Right cardiac atrium (tissue), 5 donors: ENCODE data around the gene SLF2. TPM values are rescaled to one million over a fixed set of nuclear protein-coding genes. Genes with fewer than 3 reads are reported as not detected.
"Not testable (repeated sequence)": the region's sequence is repeated elsewhere in the genome, so short reads cannot be mapped to it uniquely, and the experiment has no call there.

ENCODE experiments used
- ATAC-seq, 2 donors: fragments of 200-7000 bp; cut with Tn5 transposase; one replicate each; pipeline versions ENCODE4 v1.8.0 to v1.9.1; 2020; ENCODE audit warnings: moderate library complexity in 2 of 2, mild to moderate bottlenecking in 1 of 2
- DNase-seq, 3 donors: peaks; one replicate each; pipeline ENCODE4 v3.0.0-alpha.2; 2020
- H3K27ac ChIP-seq: one replicate; pipeline ENCODE4 v1.5.1; 2013; ENCODE audit warnings: mild to moderate bottlenecking, low read length, control low read depth, moderate library complexity
- H3K27me3 ChIP-seq: one replicate; pipeline ENCODE4 v1.6.1; 2013; ENCODE audit not compliant: control insufficient read depth, insufficient read depth
- H3K4me1 ChIP-seq: one replicate; pipeline ENCODE4 v1.6.1; 2013; ENCODE audit warnings: low read length; ENCODE audit not compliant: control insufficient read depth, insufficient read depth
- H3K4me3 ChIP-seq: one replicate; pipeline ENCODE4 v1.5.1; 2013; ENCODE audit warnings: low read length, control low read depth
- H3K9me3 ChIP-seq: one replicate; pipeline ENCODE4 v1.6.1; 2013; ENCODE audit warnings: low read length; ENCODE audit not compliant: control insufficient read depth
- WGBS: extraction: QIAGEN DNeasy Blood & Tissue Kit; methylation state at CpG from one replicate; pipeline ENCODE4 v1.1.7; 2013; 5-methylcytosine and 5-hydroxymethylcytosine counted together
- intact Hi-C, 4 donors: fragments of 100-400 bp; cut with DNase I; formaldehyde crosslinking; loops; one replicate each; pipeline versions ENCODE4 v1.11.0 to v1.14.0; 2022 to 2023
- polyA plus RNA-seq: library from polyadenylated mRNA; stranded (reverse); fragments of 200-250 nt; gene quantifications from one replicate; pipeline ENCODE4 v1.2.3, GENCODE V29; 2013
- total RNA-seq, 4 donors: library from RNA; stranded (reverse); fragmentation: NEBNext Ultra II Directional; extraction: Animal tissue kit (Norgen Biotek cat#: 25700); gene quantifications; one replicate each; pipeline ENCODE4 v1.2.1, GENCODE V29; 2021
- donor health status: healthy with polysubstance abuse.
- donor health status: DM: no; HTN: yes; CAD: no.
- donor health status: DM: no; HTN: no; CAD: no.
- donor health status: DM: no; HTN: yes; CAD: no; lungs with severe emphysema.
- donor health status: DM: yes; HTN: yes; CAD: no.

The SLF2 gene
- total and polyA plus RNA-seq, 5 donors, result 7.4 to 22.6 (median 19.1) TPM

DNA sequence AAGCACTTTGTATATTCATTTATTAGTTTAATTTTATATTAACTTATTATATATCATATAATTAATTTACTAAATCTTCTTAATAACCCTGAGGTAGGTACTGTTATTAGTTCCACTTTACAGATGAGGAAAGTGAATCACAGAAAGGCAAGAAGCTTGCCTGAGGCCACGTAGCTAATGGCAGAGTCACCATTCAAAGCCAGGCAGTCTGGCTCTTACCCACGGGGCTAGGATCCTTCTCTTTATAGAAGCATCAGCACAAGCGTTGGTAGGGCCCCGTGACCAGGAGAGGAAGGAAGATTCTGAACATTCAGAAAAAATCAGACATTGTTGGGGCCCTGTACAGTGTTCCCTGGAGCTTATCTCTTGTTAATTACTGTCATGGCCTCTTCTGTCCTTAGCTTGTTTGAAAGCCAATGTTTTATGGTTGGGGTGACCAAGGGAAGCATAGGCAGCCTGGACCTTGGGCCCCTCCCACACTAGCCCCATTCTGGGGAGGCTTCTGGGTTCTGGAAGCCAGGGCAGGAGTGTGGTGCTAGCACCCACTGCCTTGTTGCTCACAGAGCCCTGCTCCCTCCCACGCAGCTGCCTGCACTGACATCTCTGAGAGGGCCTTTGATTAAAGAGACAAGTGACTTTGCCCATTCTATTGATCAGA, 31.1 kb upstream of the SLF2 start:
- Histone ChIP-seq H3K4me1 (no peaks in the 10 kb centered on the region), H3K4me3 (no peak overlapping the region), H3K9me3 (no peaks in the 10 kb centered on the region), H3K27ac (no peak overlapping the region), H3K27me3 (no peaks in the 10 kb centered on the region)
- no peak for DNase-seq
- no peak for ATAC-seq
- intact Hi-C loops, result no loop called here
- 68% methylated on average over 5 of the region's 5 CpGs for WGBS

DNA sequence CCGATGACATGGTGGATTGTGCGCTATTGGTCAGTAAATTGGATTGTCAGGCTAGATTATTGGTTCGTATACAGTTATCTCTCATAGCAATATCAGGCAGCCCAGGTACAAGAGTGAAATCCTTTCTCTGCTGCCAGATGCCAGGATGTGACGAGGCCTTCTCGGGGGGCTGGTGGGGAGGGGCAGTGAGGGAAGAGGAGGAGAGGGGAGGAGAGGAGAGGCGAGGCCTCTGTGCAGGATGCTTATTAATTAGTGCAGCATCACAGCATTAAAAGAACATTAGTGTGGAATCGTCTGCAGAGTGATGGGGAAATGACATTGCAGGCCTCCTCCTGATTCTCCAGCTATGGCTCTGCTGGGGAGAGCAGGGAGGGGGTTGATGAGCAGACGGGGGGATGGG, 30.5 kb upstream of the SLF2 start:
- no peak overlapping the region for H3K4me3 ChIP-seq
- no peaks in the 10 kb centered on the region for H3K4me1 ChIP-seq
- H3K9me3 ChIP-seq, result no peaks in the 10 kb centered on the region
- H3K27ac ChIP-seq, result no peak overlapping the region
- ATAC-seq (no peak), DNase-seq (no peak)
- intact Hi-C loops, result no loop called here
- H3K27me3 ChIP-seq, result no peaks in the 10 kb centered on the region
- 62% methylated on average over 8 of the region's 8 CpGs for WGBS

DNA sequence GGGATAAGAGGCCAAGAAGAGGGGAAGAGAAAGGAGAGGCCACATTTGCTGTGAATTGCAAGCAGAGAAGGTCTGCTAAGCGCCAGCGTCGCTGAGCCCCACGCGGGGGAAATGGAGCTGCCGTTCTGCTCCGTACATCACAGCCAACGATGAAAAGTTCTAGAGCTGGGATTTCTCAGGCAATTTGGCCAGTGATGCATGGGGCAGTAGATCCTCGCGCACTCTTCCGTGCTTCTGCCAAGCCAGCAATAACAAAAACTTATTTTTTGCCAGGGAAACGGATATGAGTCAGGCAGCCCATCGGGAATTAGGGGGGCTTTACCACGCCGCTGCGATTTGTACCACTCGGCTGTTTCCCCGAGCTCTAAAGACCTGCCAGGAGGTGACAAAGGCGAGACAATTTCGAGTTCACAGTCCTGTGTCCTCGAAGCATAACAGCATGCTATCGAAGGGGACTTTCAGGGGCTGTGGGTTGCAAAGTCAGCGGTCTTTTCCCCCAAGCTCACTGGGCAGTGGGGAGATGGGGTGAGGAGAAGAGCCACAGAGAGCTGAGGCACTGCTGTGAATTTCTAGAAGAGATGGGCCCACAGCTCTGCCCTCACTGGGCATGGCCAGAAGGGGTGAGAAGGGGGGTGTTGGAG, 30.0 kb upstream of the SLF2 start:
- no peak overlapping the region for H3K27ac ChIP-seq
- no peaks in the 10 kb centered on the region for H3K9me3 ChIP-seq
- DNase-seq (peak; percentile 36 to 67 (median 60)), ATAC-seq (peak; percentile 38 to 46)
- 38% methylated on average over 23 of the region's 23 CpGs for WGBS
- no peaks in the 10 kb centered on the region for H3K27me3 ChIP-seq
- intact Hi-C loops, result no loop called here
- H3K4me1 ChIP-seq, result no peaks in the 10 kb centered on the region
- no peak overlapping the region for H3K4me3 ChIP-seq

DNA sequence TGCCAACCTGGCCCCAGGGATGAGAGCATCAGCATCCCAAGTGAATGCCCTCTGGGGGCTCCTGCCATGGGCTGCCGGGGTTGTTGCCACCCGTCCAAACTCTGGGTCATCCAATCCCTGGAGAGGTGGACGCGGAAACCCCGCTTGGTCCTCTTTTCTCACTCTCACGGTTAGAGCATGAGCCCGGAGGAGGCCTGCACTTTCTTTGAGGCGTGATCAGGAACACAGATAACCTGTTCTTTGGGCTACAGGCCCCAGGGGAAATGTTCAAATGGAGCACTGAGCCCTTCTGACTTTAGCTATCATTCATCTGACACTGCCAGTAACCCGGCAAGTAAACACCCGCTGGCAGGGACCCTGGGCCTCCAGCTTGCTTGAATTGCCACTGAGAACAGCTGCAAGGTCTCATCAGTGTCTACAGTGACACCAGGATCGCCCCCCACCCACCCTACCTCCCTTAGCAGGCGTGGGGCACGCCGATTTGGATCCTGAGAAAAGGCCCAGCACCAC, 29.4 kb upstream of the SLF2 start:
- Histone ChIP-seq H3K27me3 (no peaks in the 10 kb centered on the region), H3K4me3 (no peak overlapping the region), H3K9me3 (no peaks in the 10 kb centered on the region), H3K4me1 (no peaks in the 10 kb centered on the region), H3K27ac (no peak overlapping the region)
- 68% methylated on average over 14 of the region's 14 CpGs for WGBS
- intact Hi-C loops, result no loop called here
- ATAC-seq (no peak), DNase-seq (no peak)

DNA sequence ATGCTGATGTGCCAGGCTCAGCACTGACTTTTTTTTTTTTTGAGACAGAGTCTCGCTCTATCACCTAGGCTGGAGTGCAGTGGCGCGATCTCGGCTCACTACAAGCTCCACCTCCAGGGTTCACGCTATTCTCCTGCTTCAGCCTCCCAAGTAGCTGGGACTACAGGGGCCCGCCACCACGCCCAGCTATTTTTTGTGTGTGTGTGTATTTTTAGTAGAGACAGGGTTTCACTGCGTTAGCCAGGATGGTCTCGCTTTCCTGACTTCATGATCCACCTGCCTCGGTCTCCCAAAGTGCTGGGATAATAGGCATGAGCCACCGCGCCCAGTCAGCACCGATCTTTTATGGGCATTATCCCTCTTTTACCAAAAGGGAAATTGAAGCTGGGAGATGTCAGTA, 27.2 kb upstream of the SLF2 start:
- H3K27me3 ChIP-seq, DNase-seq, H3K4me3 ChIP-seq, H3K27ac ChIP-seq, H3K9me3 ChIP-seq, intact Hi-C loops, ATAC-seq, H3K4me1 ChIP-seq: not testable (repeated sequence)
- 97% methylated on average over 13 of the region's 13 CpGs for WGBS

DNA sequence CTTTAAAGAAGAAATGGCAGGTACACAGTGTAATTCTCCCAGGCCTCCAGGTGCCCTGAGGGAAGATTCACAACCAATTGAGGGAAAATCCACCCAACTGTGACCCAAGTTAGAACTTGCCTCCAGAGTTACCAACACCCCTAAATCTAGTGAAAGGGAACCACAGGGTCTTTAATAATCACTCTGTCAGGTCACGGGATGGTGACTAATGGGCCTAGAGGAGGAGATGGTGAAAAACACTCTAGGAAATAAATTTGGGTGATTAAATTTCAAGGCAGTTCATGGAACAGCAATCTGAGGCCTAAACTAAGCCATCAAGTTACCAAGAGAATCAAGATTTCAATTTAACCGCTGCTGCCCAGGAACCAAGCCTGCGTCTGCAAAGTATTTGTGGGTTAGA, 26.7 kb upstream of the SLF2 start:
- H3K27me3 ChIP-seq, result no peaks in the 10 kb centered on the region
- H3K4me3 ChIP-seq, result no peak overlapping the region
- H3K9me3 ChIP-seq, result no peaks in the 10 kb centered on the region
- intact Hi-C loops, result no loop called here
- WGBS, result 96% methylated on average over 3 of the region's 3 CpGs
- no peak for ATAC-seq
- H3K27ac ChIP-seq, result no peak overlapping the region
- DNase-seq, result no peak
- no peaks in the 10 kb centered on the region for H3K4me1 ChIP-seq

DNA sequence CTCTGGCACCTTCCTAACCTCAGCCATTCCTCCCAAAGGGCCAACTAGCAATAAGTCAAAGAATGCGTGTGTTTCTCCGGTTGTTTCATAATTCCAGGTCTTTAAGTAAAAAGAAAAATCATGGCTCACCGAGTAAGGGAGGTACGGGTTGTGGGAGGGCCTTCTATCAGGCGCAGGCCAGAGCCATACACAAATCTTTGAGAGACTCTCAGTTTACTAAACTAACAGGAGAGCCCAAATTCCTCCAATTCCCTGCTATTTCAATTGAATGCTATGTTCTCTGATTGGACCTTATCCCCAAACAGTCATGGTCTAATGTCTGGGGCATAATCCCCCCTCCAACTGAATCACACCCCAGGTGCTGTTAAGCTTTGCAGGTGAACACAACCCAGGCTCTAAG, 26.2 kb upstream of the SLF2 start:
- H3K27ac ChIP-seq, result no peak overlapping the region

DNA sequence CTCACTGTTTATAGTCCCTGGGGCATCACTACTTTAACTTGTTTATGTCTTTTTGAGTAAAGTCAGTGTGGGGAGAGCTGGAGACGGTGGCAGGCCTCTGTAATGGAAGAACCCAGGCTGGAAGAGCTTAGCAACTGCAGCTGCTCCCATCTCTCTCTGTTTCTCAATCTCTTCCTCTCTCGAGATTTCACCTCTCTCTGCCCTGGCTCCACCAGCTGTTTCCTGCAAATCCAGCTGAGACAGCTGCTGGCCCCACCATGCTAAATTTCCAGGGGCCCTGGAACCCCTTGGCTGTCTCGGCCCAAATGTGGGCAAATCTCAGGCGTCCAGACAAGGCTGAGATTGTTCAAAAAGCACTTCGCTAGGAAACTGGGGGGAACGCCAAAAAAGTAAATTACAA, 25.8 kb upstream of the SLF2 start:
- no peaks in the 10 kb centered on the region for H3K4me1 ChIP-seq
- intact Hi-C loops, result no loop called here
- WGBS, result 38% methylated on average over 6 of the region's 6 CpGs
- H3K27ac ChIP-seq, result no peak overlapping the region
- H3K4me3 ChIP-seq, result no peak overlapping the region
- H3K9me3 ChIP-seq, result no peaks in the 10 kb centered on the region
- DNase-seq (peak; percentile 48 to 73 (median 67)), ATAC-seq (peak; percentile 55 to 60)
- H3K27me3 ChIP-seq, result no peaks in the 10 kb centered on the region

More for the DNA sequence above, 26.2 kb upstream of the SLF2 start:
- DNase-seq (no peak), ATAC-seq (no peak)
- H3K27me3 ChIP-seq, result no peaks in the 10 kb centered on the region
- H3K4me1 ChIP-seq, result no peaks in the 10 kb centered on the region
- WGBS, result 90% methylated on average over 5 of the region's 5 CpGs
- intact Hi-C loops, result no loop called here
- no peak overlapping the region for H3K4me3 ChIP-seq
- no peaks in the 10 kb centered on the region for H3K9me3 ChIP-seq

DNA sequence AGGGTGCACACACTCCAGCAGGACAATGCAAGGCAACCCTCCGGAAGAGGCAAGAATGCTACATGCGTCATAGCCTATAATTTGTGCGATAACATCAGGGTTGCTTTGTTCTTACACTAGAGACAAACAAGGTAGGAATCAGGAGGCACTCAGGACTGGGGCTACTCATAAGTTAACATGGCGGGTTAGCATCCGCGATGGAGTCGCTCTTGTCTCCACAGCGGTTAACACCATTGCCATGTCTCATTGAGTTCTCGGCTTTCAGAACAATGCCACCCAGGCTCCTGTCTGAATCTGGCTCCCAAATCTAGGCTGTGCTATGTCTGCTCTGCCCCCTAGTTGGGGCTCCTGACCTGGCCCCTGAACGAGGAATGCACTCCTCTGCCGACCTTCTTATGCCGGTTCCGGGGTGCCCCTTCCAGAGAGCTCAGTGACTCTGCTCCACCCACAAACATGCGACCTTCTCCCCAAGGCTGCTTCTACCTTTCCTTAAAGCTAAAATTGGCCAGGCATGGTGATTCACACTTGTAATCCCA, 24.9 kb upstream of the SLF2 start:
- intact Hi-C loops, result no loop called here
- 89% methylated on average over 14 of the region's 14 CpGs for WGBS
- H3K27ac ChIP-seq, result no peak overlapping the region
- no peak overlapping the region for H3K4me3 ChIP-seq
- no peaks in the 10 kb centered on the region for H3K4me1 ChIP-seq
- H3K9me3 ChIP-seq, result no peaks in the 10 kb centered on the region
- ATAC-seq (no peak), DNase-seq (no peak)
- no peaks in the 10 kb centered on the region for H3K27me3 ChIP-seq

DNA sequence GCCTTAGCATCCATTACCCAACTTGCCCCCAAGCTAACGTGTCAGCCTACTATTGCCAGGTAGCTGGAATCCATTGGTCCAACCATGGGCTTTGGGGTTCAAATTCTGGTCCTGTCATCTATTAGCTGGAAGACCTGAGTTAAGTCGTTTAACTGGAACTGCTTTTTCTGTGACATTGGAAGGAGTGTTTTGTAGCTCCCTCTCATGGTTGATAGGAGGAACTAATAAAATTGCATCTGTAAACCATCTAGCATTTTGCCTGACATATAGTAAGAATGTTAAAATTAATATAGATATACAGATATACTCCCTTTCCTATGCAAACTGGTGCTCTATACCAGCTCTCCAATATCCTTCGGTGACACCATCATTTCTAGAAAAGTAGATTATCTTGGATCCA, 23.8 kb upstream of the SLF2 start:
- DNase-seq (no peak), ATAC-seq (no peak)
- intact Hi-C loops, result no loop called here
- WGBS, result 63% methylated on average over 3 of the region's 3 CpGs
- Histone ChIP-seq H3K4me1 (no peaks in the 10 kb centered on the region), H3K4me3 (no peak overlapping the region), H3K27me3 (no peaks in the 10 kb centered on the region), H3K27ac (no peak overlapping the region), H3K9me3 (no peaks in the 10 kb centered on the region)

DNA sequence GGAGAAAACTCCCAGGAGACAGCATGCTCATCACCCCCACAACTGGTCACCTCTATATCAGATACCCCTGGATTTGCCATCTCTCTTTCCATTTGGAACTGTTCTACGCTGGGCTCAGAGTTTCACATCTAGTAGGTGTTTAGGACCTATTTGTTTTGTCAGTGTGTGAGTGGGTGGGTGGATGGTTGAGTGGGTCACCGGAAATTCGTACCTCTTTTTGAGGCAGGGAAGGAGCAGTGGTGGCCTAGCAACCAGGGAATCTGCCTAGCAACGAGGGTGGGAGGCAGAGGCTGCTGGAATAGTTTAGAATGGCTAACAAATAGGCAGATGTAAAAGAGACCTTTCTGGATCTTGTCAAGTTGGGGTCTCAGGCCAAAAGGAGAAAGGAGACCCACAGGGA, 23.2 kb upstream of the SLF2 start:
- Histone ChIP-seq H3K4me3 (no peak overlapping the region), H3K9me3 (no peaks in the 10 kb centered on the region), H3K27me3 (no peaks in the 10 kb centered on the region), H3K27ac (no peak overlapping the region), H3K4me1 (no peaks in the 10 kb centered on the region)
- ATAC-seq (no peak), DNase-seq (no peak)
- intact Hi-C loops, result no loop called here
- WGBS, result 62% methylated on average over 4 of the region's 4 CpGs
